Medulla oblongata (tissue), 1 donor: Measurements from ENCODE around the gene SLC2A4RG.
"Not testable (repeated sequence)": the region's sequence is repeated elsewhere in the genome, so short reads cannot be mapped to it uniquely, and the experiment has no call there.

Experiments used
- DNase-seq: peaks from one replicate; pipeline ENCODE4 v3.0.0-alpha.2; 2015; ENCODE audit errors: extremely low spot score

SLC2A4RG gene

GRCh38 chr20:63775096-63775978 lies 35.8 kb downstream of the SLC2A4RG start:
- DNase-seq = peak; percentile 29

- DNase-seq = not testable (repeated sequence)
Observed at GRCh38 chr20:63776875-63777274, 37.3 kb downstream of the SLC2A4RG start.

- no peak for DNase-seq
Observed at GRCh38 chr20:63777614-63778013, 38.0 kb downstream of the SLC2A4RG start.

GRCh38 chr20:63778034-63778752 lies 38.6 kb downstream of the SLC2A4RG start:
- DNase-seq = no peak

GRCh38 chr20:63778857-63779256 lies 39.3 kb downstream of the SLC2A4RG start:
- DNase-seq = no peak

GRCh38 chr20:63781181-63781580 lies 41.6 kb downstream of the SLC2A4RG start:
- DNase-seq = no peak

GRCh38 chr20:63782051-63782471 lies 42.5 kb downstream of the SLC2A4RG start:
- DNase-seq = no peak

GRCh38 chr20:63782521-63782971 lies 43.0 kb downstream of the SLC2A4RG start:
- DNase-seq = no peak

GRCh38 chr20:63783970-63784369 lies 44.4 kb downstream of the SLC2A4RG start:
- DNase-seq = no peak

GRCh38 chr20:63785691-63786131 lies 46.1 kb downstream of the SLC2A4RG start:
- peak; percentile 9 for DNase-seq

- DNase-seq = no peak
Observed at GRCh38 chr20:63787302-63787701, 47.7 kb downstream of the SLC2A4RG start.

GRCh38 chr20:63787749-63788148 lies 48.2 kb downstream of the SLC2A4RG start:
- DNase-seq = no peak

- no peak for DNase-seq
Observed at GRCh38 chr20:63789836-63790571, 50.4 kb downstream of the SLC2A4RG start.

GRCh38 chr20:63790572-63791168 lies 51.1 kb downstream of the SLC2A4RG start:
- DNase-seq = no peak

GRCh38 chr20:63791497-63792156 lies 52.1 kb downstream of the SLC2A4RG start:
- peak; percentile 21 for DNase-seq

GRCh38 chr20:63792866-63793265 lies 53.3 kb downstream of the SLC2A4RG start:
- DNase-seq = no peak
